GM04503 (cell line): ENCODE measurements around the gene BPTF.
"Not testable (repeated sequence)": the region's sequence is repeated elsewhere in the genome, so short reads cannot be mapped to it uniquely, and the experiment has no call there.

Source experiments
- DNase-seq: peaks from one replicate; pipeline ENCODE4 v3.0.0-alpha.2; 2012; ENCODE audit warnings: low read depth

Gene BPTF

GRCh38 chr17:67974598-67975066, 149.3 kb downstream of the BPTF start:
- no peak for DNase-seq

GRCh38 chr17:67976306-67976705, 151.0 kb downstream of the BPTF start:
- not testable (repeated sequence) for DNase-seq

GRCh38 chr17:67980456-67980855, 155.2 kb downstream of the BPTF start:
- no peak for DNase-seq

- DNase-seq: not testable (repeated sequence)
Observed at GRCh38 chr17:67980883-67981282, 155.6 kb downstream of the BPTF start.

- DNase-seq: no peak
Observed at GRCh38 chr17:67982034-67982640, 156.8 kb downstream of the BPTF start.

GRCh38 chr17:67982686-67983382, 157.5 kb downstream of the BPTF start:
- no peak for DNase-seq

- DNase-seq: no peak
Observed at GRCh38 chr17:67983383-67983688, 158.0 kb downstream of the BPTF start.

GRCh38 chr17:67990909-67991308, 165.6 kb downstream of the BPTF start:
- no peak for DNase-seq

GRCh38 chr17:67992548-67993152, 167.3 kb downstream of the BPTF start:
- DNase-seq: no peak

- DNase-seq: peak; percentile 26
Observed at GRCh38 chr17:67993153-67993997, 168.1 kb downstream of the BPTF start.

GRCh38 chr17:67993998-67994361, 168.7 kb downstream of the BPTF start:
- no peak for DNase-seq

GRCh38 chr17:67994817-67995569, 169.7 kb downstream of the BPTF start:
- DNase-seq: peak; percentile 82

- DNase-seq: no peak
Observed at GRCh38 chr17:67995570-67996263, 170.4 kb downstream of the BPTF start.

GRCh38 chr17:67996301-67997171, 171.2 kb downstream of the BPTF start, which contains the start of gene C17orf58:
C17orf58 (minus strand) TSS chr17:67996469; CDS start chr17:67996198, 271 bp downstream.
- DNase-seq: not testable (repeated sequence)

- DNase-seq: no peak
Observed at GRCh38 chr17:67998466-67998865, 173.2 kb downstream of the BPTF start.

- no peak for DNase-seq
Observed at GRCh38 chr17:67999291-67999911, 174.1 kb downstream of the BPTF start.

GRCh38 chr17:68004201-68004600, 178.9 kb downstream of the BPTF start:
- DNase-seq: no peak

- no peak for DNase-seq
Observed at GRCh38 chr17:68006797-68007196, 181.5 kb downstream of the BPTF start.

GRCh38 chr17:68011199-68011665, 185.9 kb downstream of the BPTF start:
- DNase-seq: no peak

- DNase-seq: no peak
Observed at GRCh38 chr17:68013385-68013784, 188.1 kb downstream of the BPTF start.
